Activated CD8-positive, alpha-beta memory T cell treated with anti-CD3 and anti-CD28 coated beads for 4 hours (primary cell): ENCODE results near the gene RAB11FIP5.
"Not testable (repeated sequence)": the region's sequence is repeated elsewhere in the genome, so short reads cannot be mapped to it uniquely, and the experiment has no call there.

Experiments used
- DNase-seq, 2 donors: peaks; one replicate each; pipeline ENCODE4 v3.0.0-alpha.2; 2020; ENCODE audit warnings: low read depth in 2 of 2

Gene RAB11FIP5

GRCh38 chr2:73111073-73112025, 1.4 kb downstream of the RAB11FIP5 start:
- no peak for DNase-seq

GRCh38 chr2:73110168-73111072, 2.3 kb downstream of the RAB11FIP5 start:
- DNase-seq = no peak

GRCh38 chr2:73109431-73110167, 3.1 kb downstream of the RAB11FIP5 start:
- no peak for DNase-seq

GRCh38 chr2:73107211-73107926, 5.4 kb downstream of the RAB11FIP5 start:
- DNase-seq = no peak

- DNase-seq = no peak
Measured at GRCh38 chr2:73106791-73107190, 6.0 kb downstream of the RAB11FIP5 start.

- no peak for DNase-seq
Measured at GRCh38 chr2:73105511-73105971, 7.2 kb downstream of the RAB11FIP5 start.

- DNase-seq = no peak
Measured at GRCh38 chr2:73104933-73105332, 7.8 kb downstream of the RAB11FIP5 start.

GRCh38 chr2:73103018-73103542, 9.7 kb downstream of the RAB11FIP5 start:
- no peak for DNase-seq

- no peak for DNase-seq
Measured at GRCh38 chr2:73101626-73102256, 11.0 kb downstream of the RAB11FIP5 start.

- no peak for DNase-seq
Measured at GRCh38 chr2:73100956-73101355, 11.8 kb downstream of the RAB11FIP5 start.

- DNase-seq = no peak
Measured at GRCh38 chr2:73099486-73099885, 13.3 kb downstream of the RAB11FIP5 start.

GRCh38 chr2:73095910-73096309, 16.8 kb downstream of the RAB11FIP5 start:
- no peak for DNase-seq

GRCh38 chr2:73093601-73094218, 19.0 kb downstream of the RAB11FIP5 start:
- DNase-seq = not testable (repeated sequence)

- no peak for DNase-seq
Measured at GRCh38 chr2:73092146-73092783, 20.5 kb downstream of the RAB11FIP5 start.

- no peak for DNase-seq
Measured at GRCh38 chr2:73091696-73092095, 21.1 kb downstream of the RAB11FIP5 start.

- DNase-seq = no peak
Measured at GRCh38 chr2:73091164-73091563, 21.6 kb downstream of the RAB11FIP5 start.

GRCh38 chr2:73089270-73090030, 23.3 kb downstream of the RAB11FIP5 start:
- DNase-seq = no peak

- DNase-seq = no peak
Measured at GRCh38 chr2:73088703-73089102, 24.0 kb downstream of the RAB11FIP5 start.
